HG03108 (cell line): ENCODE data around the gene ARSA.
"Not testable (repeated sequence)": the region's sequence is repeated elsewhere in the genome, so short reads cannot be mapped to it uniquely, and the experiment has no call there.

Experiments
- ATAC-seq: cut with Tn5 transposase; IDR thresholded peaks from one replicate; pipeline ENCODE4 v1.9.1; 2021; ENCODE audit warnings: moderate library complexity; ENCODE audit not compliant: unreplicated experiment

ARSA gene

DNA sequence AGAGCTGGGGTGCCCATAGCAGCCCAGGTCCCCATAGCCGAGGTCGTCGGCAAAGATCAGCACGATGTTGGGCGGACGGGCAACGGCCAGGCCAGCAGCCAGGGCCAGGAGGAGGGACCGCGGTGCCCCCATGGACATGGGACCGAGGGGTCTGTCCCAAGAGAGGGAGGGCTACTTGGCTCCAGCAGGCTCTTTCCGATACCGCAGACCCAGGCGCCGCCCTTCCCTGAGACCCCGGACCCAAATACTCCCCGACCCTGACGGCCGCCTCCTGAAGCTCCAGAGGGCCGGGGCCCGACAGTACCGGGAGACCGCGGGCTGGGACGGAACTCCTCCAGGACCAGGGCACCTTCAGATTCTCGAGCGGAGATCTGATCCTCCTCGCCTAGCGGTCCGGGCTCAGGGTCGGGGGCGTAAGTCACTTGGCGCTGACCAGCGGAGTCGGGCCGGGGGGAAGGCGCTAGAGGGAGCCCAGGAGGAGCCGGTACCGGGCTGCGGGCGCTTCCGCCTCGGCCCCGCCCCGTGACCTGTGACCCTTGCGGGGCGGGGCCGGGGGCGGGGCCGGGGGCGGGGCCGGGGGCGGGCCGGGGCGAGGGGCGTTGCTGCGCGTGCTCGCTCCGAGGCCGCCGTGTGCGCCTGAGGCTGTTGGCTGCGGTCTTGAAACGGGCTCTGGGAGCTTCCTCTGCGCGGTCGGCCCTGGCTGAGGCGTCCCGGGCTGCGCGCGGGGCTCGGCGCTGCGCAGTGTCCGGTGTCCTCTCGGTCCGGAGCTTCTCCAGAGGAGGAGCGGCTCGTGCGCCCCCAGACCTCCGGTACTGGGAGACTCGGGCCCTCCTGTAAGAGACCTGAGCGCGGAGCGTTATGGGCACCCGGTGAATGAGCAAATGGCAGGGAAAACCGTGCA lies at the start of gene ARSA:
ARSA (minus strand) TSS at position 511 of the 901 bp plus-strand sequence; CDS start at position 138, 373 bp downstream.
- peak; percentile 81 for ATAC-seq

- ATAC-seq, result no peak
These were observed 48.9 kb upstream of the ARSA start for GRCh38 chr22:50676661-50677492.

DNA sequence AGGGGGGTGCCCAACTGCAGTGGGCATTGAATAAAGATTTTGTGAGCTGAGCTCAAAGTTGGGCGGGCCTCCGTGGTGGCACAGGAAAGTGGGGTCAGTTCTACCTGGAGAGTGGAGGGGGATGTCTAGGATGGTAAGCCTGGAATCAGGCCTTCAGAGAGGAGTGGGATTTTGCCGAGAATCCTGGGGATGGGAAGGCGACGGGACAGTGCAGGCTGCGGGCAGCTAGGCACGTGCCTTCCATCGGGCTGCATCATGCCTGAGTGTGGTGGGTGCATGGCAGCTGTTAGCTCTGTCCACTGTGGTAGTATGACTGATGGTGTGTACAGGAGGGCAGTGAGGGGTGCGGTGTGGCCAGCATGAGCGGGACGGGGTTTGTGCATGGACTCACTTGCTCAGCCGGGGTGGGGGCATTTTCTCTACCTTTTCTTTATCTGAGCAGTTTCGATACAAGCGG lies 48.3 kb upstream of the ARSA start:
- ATAC-seq, result no peak

- ATAC-seq, result no peak
These were observed 47.7 kb upstream of the ARSA start for GRCh38 chr22:50675553-50676179.

DNA sequence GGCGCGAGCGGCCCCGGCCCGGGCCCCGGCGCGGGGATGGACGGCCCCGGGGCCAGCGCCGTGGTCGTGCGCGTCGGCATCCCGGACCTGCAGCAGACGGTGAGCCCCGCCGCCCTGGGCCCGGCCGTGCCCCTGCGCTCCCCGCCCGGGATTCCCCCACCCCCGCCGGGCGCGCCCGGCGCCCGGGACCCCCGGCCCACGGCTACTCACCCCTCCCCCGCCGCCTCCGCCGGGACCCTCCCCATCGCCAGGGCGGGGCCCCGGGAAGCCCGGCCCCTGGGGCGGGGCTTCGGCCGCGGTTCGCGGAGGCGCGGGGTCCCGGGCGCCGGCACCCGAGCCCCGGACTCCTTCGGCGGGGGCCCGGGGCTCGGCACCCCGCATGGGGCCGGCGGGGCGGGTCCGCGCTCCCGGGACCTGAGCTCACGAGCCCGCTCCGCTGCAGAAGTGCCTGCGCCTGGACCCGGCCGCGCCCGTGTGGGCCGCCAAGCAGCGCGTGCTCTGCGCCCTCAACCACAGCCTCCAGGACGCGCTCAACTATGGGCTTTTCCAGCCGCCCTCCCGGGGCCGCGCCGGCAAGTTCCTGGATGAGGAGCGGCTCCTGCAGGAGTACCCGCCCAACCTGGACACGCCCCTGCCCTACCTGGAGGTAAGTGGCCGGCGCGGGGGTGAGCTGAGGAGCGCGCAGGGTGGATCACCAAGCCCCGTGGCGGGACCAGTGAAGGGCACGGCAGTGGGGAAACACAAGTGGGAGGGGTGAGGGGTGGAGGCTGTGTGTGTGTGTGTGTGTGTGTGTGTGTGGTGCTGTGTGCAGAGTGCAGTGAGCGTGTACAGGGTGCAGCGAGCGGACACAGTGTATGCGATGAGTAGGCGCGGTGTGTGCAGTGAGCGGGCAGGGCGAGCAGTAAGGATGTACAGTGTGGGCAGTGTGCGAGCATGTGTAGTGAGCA lies 46.9 kb upstream of the ARSA start:
- ATAC-seq, result no peak

DNA sequence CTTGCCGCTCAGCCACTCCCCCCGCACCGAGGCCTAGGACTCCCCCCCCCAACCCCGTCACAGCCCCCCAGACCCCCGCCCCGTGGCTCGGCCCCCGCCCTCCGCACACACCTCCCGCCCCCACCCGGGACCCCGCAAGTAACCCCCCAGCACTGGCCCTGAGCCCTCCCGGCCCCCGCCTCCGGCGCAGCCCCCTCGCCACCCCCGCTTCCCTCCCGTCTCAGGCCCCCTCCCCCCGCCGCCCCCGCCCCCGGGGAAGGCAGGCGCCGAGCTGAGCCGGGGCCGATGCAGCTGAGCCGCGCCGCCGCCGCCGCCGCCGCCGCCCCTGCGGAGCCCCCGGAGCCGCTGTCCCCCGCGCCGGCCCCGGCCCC lies 46.2 kb upstream of the ARSA start:
- ATAC-seq, result no peak

DNA sequence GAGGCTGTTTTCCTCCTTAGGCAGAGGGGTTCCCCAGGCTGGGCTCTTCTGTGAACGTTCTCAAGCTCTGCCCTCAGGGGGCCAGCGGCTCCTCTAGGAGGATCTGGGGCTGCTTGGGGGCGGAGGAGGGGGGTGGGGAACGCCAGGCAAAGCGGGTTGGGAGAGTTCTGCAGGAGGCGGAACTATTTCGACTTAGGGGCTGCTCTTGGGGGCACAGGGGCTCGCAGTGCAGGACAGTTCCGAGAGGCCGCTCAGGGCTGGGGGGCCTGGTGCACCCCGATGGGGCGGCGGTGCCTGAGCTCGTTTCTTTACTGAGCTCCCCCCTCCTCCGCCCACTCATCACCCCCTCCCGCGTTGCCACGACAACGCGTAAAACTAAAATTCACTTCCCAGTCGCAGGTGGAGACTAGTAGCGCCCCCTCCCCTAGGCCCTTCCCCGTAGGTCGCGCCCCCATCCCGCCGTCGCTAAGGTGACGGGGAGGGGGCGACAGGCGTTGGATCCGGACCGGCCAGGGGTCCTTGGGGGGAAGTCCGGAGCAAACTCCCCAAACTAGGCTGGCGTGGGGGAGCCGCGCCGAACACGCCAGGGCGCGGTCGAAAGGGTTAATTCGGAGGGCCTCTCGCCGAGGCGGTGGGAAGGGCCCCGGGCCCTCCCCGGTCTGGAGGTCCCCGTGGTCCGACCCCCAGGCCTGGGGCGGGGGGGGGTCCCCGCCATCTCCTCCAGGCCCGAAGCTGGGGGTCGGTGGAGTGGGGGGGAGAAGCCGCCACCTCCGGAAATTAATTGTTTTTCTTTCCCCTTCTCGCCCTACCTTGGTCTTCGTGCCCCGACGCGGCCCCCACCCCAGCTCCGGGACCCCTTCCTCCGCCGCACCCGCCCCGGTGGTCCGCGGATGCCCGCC lies 45.5 kb upstream of the ARSA start:
- ATAC-seq, result no peak

DNA sequence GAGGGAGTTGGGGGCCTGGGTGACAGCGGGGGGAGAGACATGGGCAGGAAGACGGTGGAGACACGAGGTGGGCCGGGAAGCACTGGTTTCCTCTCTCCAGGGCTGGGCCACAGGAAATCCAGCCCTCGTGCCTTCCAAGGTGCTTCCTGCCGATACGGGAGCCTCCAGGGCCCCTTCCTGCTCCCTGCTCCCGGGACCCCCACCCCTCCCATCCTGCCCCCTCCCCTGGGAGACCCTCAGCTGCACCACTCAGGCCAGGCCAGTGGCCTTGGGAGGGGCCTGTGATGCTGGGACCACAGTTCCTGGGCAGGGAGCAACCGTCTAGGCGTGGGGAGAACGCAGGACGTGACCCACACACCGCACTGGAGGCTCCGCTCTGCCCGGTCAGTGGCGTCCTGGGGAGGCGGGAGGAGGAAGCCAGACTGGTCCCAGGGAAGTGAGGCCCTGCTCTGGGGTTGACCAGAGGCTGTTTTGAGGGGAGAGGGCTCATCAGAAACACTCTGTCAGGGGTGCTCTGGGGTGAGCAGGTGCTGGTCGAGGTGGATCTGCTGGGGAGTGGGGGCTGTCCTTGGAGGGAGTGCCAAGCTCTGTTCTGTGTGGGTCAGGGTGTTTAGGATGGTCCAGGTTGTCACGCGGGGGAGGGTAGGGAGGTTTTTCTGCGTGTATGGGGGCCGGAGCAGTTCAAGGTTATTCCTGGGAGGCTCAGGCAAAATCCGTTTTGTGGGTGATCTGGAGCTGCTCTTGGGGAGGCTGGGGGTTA lies 44.7 kb upstream of the ARSA start, which contains the start of gene SHANK3:
SHANK3 (plus strand) TSS at position 353 of the 760 bp plus-strand sequence.
- no peak for ATAC-seq

GRCh38 chr22:50672041-50672440 lies 44.1 kb upstream of the ARSA start:
- no peak for ATAC-seq

GRCh38 chr22:50671641-50672040 lies 43.7 kb upstream of the ARSA start:
- ATAC-seq, result no peak

GRCh38 chr22:50670914-50671538 lies 43.1 kb upstream of the ARSA start:
- ATAC-seq, result no peak

GRCh38 chr22:50670513-50670912 lies 42.6 kb upstream of the ARSA start:
- ATAC-seq, result no peak

DNA sequence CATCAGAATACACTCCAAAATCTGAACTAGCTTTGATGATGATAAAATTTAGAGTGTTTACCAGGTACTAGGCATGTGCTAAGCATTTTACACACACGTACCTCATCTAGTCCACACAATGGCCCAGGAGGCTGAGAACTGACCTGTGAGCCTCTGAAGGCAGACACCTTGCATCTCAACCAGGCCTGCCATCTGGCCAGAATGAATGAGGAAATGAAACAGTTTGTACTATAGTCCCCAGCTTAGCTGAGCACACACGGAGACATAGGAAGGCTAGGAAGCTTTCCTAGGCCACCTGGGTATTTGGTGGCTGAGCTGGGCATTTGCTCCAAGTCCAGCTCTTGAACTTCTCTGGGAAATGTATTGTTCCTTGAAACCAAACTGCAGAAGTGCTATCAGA lies 37.8 kb upstream of the ARSA start:
- no peak for ATAC-seq

GRCh38 chr22:50665212-50665611 lies 37.3 kb upstream of the ARSA start:
- ATAC-seq, result no peak

GRCh38 chr22:50660306-50660705 lies 32.4 kb upstream of the ARSA start:
- no peak for ATAC-seq

DNA sequence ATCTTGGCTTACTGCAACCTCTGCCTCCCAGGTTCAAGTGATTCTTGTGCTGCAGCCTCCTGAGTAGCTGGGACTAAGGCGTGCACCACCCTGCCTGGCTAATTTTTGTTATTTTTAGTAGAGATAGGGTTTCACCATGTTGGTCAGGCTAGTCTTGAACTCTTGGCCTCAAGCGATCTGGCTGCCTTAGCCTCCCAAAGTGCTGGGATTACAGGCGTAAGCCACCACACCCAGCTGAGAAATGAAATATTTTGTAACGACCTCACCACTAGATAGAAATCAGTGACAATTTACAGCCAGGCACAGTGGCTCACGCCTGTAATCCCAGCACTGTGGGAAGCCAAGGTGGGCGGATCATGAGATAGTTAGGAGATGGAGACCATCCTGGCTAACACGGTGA lies 31.8 kb upstream of the ARSA start:
- ATAC-seq, result not testable (repeated sequence)

GRCh38 chr22:50657925-50658324 lies 30.0 kb upstream of the ARSA start:
- ATAC-seq, result no peak
